ENCODE measurements around the gene APOD.

GRCh38 chr3:195559723-195560409 lies 23.9 kb downstream of the APOD start:
- TF ChIP-seq, protein P1, sequence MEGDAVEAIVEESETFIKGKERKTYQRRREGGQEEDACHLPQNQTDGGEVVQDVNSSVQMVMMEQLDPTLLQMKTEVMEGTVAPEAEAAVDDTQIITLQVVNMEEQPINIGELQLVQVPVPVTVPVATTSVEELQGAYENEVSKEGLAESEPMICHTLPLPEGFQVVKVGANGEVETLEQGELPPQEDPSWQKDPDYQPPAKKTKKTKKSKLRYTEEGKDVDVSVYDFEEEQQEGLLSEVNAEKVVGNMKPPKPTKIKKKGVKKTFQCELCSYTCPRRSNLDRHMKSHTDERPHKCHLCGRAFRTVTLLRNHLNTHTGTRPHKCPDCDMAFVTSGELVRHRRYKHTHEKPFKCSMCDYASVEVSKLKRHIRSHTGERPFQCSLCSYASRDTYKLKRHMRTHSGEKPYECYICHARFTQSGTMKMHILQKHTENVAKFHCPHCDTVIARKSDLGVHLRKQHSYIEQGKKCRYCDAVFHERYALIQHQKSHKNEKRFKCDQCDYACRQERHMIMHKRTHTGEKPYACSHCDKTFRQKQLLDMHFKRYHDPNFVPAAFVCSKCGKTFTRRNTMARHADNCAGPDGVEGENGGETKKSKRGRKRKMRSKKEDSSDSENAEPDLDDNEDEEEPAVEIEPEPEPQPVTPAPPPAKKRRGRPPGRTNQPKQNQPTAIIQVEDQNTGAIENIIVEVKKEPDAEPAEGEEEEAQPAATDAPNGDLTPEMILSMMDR (IDR thresholded peaks at IDR 0.05; ENCODE audit: insufficient read depth, low read depth, low read length): no peak
- TF ChIP-seq EZH2 (IDR thresholded peaks at IDR 0.05; ENCODE audit: insufficient read depth, low read length): no peak

Measured in astrocyte (in vitro differentiated cells and primary cell).